NCI-H1092 (cell line): ENCODE measurements around the gene CLIC4.
A peak's percentile ranks its signal among the peaks of the same experiment; 100 is the strongest.
"Not testable (repeated sequence)": the region's sequence is repeated elsewhere in the genome, so short reads cannot be mapped to it uniquely, and the experiment has no call there.

ENCODE experiments used
- DNase-seq: peaks from one replicate; lab custom pipeline; 2025; lab: John Stamatoyannopoulos, UW

The CLIC4 gene

DNA sequence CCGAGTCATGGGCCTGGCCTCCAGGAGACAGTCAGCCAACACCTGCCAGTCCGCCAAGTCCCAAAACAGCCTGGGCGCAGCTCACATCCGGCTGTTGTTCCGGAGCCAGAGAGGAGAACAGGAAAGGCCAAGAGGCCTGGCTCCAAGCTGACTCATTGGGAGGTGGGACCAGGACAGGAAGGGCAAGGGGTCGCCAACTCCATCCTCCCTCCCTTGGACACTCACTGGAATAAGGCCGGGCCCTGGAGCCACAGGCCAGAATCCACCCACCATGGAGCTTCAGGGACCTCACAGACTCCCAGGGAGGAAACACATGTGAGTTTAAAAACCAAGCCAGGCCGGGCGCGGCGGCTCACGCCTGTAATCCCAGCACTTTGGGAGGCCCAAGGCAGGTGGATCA lies 25.1 kb upstream of the CLIC4 start:
- no peak for DNase-seq

DNA sequence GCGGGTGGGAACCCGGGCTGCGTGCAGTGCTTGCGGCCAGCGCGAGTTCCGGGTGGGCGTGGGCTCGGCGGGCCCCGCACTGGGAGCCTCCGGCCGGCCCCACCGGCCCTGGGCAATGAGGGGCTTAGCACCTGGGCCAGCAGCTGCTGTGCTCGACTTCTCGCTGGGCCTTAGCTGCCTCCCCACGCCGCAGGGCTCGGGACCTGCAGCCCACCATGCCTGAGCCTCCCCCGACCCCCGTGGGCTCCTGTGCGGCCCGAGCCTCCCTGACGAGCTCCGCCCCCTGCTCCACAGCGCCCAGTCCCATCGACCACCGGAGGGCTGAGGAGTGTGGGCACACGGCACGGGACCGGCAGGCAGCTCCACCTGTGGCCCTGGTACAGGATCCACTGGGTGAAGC lies 23.7 kb upstream of the CLIC4 start:
- no peak for DNase-seq

DNA sequence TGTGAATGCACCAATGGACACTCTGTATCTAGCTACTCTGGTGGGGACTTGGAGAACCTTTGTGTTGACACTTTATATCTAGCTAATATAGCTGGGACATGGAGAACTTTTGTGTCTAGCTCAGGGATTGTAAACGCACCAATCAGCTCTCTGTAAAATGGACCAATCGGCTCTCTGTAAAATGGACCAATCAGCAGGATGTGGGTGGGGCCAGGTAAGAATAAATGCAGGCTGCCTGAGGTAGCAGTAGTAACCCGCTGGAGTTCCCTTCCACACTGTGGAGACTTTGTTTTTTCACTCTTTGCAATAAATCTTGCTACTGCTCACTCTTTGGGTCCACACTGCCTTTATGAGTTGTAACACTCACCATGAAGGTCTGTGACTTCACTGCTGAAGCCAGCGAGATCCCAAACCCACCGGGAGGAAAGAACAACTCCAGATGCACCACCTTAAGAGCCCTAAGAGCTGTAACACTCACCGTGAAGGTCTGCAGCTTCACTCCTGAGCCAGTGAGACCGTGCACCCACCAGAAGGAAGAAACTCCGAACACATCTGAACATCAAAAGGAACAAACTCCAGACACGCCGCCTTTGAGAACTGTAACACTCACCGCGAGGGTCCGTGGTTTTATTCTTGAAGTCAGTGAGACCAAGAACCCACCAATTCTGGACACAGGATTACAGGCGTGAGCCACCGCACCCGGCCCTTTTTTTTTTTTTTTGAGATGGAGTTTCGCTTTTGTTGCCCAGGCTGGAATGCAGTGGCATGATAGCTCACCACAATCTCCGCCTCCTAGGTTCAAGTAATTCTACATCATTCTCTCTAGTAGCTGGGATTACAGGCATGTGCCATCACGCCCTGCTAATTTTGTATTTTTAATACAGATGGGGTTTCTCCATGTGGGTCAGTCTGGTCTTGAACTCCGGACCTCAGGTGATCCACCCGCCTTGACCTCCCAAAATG lies 22.9 kb upstream of the CLIC4 start:
- DNase-seq, result not testable (repeated sequence)

DNA sequence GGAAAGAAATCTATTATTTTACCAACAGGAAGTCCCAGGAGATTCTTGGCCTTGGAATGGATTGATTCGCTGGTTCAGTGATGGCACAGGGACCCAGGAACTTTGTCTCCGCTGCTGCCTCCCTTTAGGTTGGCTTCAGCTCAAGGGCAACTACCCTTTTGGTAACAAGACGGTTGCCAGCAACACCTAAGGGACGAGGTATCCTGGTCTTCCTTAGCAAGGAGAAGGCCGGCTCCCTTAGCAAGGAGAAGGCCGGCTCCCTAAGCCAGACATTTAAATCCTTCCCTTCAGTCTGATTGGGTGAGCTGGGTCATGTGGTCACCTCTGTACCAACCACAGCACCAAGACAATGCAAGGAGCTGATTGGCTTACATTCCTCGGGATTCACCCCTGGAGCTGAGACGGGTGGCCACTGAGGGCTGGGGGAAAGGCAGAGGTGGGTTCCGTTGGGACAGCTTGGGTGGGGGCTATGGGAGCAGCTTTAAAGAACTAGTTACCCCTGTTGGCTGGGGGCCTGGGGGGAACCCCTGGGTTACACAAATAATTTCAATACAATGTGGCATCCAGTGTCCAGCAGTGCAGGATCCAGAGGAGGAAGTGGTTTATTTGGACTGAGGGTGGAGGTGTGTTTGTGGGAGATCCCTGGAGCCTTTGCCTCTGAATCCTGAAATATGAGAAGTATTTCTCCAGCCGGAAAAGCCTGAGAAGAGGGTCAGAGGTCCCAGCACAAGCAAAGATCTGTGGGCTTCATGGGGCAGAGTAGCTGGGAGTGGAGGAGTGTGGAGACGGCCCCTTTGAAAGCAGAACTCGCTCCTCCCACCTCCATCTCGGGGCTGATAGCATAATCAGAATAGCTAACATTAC lies 20.7 kb upstream of the CLIC4 start:
- no peak for DNase-seq

DNA sequence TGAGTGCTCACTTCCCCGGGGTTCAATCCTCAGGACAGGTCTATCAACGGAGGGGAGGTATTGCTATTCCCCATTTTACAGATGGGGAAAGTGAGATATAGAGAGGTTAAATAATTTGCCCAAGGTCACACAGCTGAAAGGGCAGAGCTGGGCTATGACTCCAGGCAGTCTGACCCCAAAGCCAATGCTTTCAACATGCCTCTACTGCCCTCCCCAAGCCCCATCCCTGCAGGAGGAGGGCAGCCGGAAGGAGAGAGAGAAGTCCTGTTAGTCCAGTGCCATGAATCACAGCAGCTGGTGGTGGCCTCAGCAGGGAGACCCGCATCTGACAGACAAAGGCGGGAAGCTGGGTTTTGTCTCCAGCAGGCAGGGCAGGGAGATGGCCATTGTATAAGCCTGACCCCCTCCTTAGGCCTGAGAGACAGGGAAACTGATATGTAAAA lies 20.0 kb upstream of the CLIC4 start:
- DNase-seq, result no peak

DNA sequence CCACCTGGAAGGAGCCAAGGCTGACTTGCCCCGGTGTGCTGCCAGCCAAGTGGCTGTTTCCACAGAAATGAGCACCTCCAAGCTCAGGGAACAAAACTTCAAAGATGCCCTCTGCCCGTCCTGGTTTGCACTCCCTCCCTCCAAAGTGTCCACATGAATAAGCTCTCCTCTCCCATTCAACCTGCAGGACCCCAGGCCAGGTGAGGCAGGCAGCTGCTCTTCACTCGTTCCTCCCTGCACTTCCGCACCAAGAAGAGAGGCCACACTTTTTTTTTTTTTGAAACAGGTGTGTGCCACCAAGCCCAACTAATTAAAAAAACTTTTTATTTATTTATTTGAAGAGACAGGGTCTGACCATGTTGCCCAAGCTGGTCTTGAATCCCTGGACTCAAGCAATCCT lies 18.5 kb upstream of the CLIC4 start:
- DNase-seq, result no peak

DNA sequence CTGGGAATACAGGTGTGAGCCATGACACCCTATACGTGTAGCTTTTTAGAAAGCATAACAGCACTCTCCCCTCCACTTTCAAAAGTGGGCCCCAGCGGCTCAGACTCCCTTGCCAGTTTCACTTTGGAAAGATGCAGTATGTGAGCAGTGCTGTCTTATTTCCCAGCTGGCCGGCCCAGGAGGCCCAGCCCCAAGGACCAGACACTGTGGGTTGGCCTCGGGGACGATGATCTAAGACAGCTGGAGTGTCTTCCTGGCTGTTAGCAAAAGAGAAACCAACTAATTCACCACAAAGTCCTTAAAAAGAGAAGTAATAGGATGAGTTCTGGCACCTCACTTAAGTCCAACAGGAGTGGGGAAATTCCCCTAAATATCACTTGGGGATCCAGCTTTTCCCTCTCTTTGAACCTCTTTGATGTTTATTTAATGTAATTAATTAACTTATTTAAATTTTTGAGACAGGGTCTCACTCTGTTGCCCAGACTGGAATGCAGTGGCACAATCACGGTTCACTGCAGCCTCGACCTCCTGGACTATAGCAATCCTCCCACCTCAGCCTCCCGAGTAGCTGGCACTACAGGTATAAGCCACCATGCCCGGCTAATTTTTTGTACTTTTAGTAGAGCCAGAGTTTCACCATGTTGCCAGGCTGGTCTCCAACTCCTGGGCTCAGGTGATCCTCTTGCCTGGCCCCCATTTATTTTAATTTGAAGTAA lies 17.6 kb upstream of the CLIC4 start:
- no peak for DNase-seq

DNA sequence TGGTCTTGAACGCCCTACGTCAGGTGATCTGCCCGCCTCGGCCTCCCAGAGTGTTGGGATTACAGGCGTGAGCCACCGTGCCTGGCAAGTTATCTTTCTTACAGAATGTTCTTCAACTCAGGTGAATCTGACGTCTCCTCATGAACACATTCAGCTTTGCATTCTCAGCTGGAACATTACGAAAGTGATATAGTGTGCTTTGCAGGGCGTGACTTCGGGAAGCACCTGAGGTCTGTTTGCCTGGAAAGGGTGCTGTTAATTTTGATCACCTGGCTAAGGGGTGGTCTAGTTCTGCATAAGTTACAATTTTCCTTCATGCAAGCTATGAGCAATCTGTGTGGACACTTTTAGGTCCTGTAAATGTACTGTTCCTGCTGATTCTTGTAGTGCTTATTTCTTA lies 16.3 kb upstream of the CLIC4 start:
- DNase-seq, result no peak

DNA sequence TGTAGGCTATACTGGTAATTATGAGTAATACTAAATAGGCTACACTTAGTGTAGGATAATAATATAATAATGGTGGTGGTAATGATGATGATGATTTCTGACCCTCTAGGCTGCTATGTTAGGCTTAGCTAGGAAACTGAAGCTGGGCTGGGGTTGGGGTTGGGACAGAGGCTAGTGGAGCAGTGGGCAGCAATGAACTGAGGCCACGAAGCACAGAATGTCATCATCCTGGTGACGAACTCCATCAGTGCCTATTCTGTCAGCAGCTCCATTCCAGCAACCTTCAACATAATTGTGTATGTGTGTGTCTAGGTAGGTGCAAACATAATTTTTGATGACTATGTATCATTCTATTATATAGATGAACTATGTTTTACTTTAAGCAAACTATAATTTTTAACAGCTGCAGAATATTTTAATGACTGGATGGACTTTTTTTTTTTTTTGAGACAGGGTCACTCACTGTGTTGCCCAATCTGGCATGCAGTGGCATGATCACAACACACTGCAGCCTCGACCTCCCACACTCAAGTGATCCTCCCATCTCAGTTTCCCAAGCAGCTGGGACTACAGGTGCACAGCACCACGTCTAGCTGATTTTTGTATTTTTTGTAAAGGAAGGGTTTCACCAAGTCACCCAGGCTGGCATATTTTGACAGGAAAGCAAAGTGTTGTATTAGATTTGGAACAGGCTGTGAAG lies 12.9 kb upstream of the CLIC4 start:
- no peak for DNase-seq

DNA sequence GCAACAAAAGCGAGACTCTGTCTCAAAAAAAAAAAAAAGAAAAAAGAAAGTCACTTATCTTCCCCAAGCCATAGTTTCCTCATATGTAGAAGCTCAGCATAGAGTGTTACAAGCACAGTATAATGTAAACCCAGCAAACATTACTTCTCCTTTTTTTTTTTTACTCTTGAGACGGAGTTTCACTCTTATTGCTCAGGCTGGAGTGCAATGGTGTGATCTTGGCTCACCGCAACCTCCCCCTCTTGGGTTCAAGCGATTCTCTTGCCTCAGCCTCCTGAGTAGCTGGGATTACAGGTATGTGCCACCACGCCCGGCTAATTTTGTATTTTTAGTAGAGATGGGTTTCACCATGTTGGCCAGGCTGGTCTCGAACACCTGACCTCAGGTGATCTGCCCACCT lies 11.9 kb upstream of the CLIC4 start:
- not testable (repeated sequence) for DNase-seq

DNA sequence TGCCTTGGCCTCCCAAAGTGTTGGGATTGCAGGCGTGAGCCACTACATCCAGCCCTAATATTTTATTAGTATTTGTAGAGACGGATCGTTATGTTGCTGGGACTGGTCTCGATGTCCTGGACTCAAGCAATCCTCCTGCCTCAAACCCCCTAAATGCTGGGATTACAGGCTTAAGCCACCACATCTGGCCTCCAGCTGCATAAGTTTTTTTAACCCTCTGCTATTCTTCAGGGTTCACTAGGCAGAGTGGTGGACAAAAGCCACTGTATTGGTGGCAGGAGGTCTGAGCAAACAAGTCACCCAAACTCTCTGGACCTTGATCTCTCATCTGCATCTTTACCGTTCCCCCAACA lies 10.1 kb upstream of the CLIC4 start:
- no peak for DNase-seq

DNA sequence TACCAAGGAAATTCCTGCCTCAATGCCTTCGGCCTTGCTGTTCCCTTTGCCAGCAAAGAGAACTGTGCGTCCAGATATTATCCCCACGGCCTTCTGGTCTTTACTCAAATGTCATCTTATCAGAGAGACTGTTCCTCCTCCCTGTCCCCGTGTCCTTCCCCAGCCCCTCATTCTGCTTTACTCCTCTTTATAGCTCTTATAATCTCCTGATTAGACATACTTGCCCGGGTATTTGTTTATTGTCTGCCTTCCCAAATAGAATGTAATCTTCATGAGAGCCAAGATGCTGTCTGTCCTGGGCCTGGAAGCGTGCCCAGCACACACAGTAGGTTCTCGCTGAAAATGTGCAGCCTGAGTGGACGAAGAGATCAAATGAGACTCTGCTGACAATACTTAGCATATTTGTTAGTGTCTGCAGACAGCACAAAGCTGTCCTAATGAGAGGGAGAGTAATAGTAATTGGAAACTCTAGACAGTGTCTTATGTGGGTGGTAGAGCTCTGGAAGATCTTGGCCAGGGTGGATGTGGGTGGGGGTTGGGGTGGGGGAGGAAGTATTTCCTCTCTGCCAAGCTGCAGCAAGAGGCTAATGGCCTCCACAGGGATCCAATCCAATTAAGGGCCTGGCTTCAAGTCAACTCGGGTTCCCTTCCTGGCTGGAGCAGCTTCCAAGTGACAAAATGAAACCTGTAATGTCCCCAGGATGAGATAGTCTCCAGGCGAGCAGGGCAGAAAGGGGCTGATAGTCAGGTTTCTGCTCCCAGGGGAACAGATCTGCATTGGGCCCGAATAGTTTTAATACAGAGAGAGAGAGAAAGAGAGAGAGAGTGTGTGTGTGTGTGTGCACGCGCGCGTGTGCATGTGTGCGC lies 9.5 kb upstream of the CLIC4 start:
- peak; percentile 84 for DNase-seq

DNA sequence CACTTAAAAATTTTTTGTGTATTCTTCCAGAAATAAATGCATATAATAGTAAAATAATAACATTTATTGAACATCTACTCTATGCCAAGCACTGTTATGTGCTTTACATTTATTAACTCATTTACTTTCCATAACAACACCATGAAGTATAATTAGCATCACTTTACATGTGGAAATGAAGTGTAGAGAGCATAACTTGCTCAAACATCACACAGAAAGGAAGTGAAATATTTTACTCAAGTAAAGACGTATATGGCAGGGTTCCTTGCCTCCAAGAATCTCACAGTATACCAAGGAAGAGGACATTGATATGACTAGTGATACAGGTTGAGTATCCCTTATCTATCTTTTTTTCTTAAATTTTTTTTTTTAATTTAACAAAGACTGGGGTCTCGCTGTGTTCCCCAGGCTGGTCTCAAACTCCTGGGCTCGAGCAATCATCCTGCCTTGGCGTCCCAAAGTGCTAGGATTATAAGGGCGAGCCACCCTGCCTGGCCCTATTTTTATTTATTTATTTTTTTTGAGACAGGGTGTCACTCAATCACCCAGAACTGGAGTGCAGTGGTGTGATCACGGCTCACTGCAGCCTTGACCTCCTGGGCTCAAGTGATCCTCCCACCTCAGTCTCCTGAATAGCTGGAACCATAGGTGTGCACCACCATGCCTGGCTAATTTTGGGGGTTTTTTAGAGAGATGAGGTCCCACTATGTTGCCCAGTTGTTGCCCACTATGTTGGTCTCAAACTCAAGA lies 7.7 kb upstream of the CLIC4 start:
- no peak for DNase-seq

DNA sequence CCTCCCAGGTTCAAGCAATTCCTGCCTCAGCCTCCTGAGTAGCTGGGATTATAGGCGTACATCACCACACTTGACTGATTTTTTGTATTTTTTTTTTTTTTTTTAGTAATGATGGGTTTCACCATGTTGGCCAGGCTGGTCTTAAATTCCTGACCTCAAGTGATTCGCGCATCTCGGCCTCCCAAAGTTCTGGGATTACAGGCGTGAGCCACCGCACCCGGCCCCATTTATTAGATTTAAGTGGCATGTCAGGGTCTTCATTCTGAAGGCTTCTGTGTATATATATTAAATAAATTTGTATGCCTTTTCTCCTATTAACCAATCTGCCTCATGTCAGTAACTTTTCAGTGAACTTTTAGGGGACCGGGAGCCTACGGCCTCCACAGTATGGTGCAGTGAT lies 6.0 kb upstream of the CLIC4 start:
- DNase-seq, result no peak

DNA sequence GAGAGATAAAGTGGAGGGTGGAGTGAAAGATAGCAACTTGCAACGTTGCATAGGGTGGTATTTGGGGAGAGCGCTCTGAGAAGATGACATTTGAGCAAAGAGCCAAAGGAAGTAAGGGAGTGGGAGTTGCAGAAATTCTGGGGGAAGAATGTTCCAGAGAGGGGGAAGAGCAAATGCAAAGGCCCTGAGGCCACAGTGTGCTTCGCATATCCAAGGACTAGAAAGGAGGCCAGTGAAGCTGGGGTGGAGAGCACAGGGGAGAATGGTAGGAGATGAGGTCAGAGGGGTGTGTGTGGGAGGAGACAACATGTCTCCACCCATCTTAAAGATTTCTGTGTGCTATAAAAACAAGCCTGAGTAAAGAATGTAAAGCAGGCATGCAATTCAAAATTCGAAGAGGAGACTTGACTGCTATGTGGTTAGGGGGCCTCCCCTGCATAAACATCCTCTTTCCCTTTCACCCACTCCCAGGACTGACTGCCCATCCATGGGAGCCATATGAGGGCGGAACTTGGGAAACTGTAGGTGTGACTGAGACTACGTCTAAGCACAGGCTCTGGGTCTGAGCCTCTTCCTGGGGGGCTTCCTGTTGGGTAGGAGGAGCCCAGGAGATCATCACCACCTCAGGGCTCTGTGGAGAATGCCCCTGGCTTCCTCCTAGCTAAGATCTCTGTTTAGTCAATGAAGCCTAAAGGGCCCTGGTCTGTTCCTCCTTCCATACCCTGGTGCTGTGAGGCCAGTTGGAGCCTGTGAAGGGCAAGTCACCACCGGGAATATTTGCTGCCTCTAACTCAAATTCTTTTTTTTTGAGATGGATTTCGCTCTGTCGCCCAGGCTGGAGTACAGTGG lies 2.9 kb upstream of the CLIC4 start:
- DNase-seq, result no peak

DNA sequence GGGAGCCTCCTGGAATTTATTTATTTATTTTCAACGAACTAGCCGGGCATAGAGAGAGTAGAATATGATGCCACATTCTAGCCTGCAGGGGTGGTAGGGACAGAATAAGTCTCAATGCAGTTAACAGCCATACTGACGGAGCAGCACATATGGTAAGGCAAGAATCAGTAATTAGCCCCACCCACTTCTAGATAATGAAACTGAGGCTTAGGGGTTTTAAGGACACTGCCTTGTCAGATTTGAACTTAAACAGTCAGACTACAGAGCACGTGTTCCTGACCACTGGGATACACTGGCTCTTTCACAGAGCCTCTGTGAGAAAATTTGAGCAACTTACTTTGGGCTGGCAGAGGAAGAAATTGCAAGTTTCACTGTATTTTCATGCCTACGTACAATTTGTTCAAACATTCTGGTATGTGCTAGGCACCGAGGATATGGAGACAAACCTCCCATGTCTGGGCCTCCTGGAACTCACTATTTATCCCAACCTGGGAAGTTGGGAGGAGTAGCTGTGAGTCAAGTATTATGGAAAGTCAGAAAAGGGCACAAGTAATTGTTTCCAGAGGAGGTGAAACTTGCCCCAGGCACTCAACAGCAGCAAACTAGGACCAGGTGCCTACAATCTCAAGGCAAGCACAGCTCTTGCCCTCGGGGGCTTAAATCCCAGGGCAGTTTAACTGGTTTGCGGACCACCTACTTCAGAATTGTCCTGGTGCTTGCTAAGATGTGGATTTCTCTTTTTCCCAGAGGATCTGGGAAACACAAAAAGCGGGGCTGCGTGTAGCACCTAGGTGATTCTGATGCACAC lies 1.6 kb upstream of the CLIC4 start:
- DNase-seq, result no peak

DNA sequence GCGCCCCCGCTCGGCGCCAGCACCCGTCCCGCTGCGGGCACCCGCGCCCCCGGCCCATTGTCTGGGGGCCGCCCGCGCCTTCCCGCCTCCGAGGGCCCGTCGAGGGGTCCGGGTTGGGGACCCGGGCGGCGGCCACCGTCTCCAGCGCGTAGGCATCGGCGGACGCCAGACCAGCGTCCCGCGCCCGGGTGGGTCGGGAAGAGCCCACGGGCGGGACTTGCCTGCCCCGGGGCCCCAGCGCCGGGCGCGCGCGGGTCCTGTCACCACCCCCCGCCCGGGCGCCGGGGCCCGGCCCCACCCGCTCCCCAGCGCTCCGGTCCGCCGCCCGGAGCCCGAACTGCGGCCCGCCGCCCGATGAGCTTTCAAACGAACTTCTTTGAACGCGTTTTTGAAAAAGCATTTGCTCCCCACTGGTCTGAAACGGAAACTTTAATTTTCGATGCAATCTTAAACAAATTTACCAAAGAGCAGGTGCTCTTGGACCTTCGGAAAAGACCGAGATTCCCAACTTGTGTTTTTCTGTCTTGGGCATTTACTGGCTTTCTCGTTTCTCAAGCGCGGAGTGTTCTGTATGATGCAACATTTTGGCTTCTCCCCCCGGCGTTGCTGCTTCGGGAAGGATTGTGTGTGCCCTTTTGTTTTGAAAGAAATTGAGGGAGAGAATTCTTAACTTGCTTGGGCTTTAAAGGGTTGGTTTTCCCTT lies 615 bp downstream of the CLIC4 start:
- peak; percentile 24 for DNase-seq
